ENCODE data around the gene SLC35B2.

Gene SLC35B2

GRCh38 chr6:44257025-44257752 is at the start of gene SLC35B2:
TSS of gene SLC35B2 (minus strand) at chr6:44257528. CDS start at chr6:44257410, 118 bp downstream.
- DNase-seq (ENCODE audit: low spot score), result peak; percentile 87
- in situ Hi-C loops (cut with MboI; ENCODE audit: low pct_unique_long_range_greater_than_20kb, low sequenced_read_pairs, unreplicated experiment), result no loop called here
- peak; percentile 84 for TF ChIP-seq CTCF (IDR thresholded peaks at IDR 0.05; ENCODE audit: extremely low read depth, insufficient read depth, missing control alignments)

- no peak for DNase-seq (ENCODE audit: low spot score)
- no peak for TF ChIP-seq CTCF (IDR thresholded peaks at IDR 0.05; ENCODE audit: extremely low read depth, insufficient read depth, missing control alignments)
- in situ Hi-C loops (cut with MboI; ENCODE audit: low pct_unique_long_range_greater_than_20kb, low sequenced_read_pairs, unreplicated experiment), result no loop called here
These were observed 49.4 kb upstream of the SLC35B2 start for GRCh38 chr6:44306710-44307109.

GRCh38 chr6:44305200-44305725 is 47.9 kb upstream of the SLC35B2 start:
- in situ Hi-C loops (cut with MboI; ENCODE audit: low pct_unique_long_range_greater_than_20kb, low sequenced_read_pairs, unreplicated experiment), result no loop called here
- TF ChIP-seq CTCF (IDR thresholded peaks at IDR 0.05; ENCODE audit: extremely low read depth, insufficient read depth, missing control alignments), result no peak
- DNase-seq (ENCODE audit: low spot score), result no peak

GRCh38 chr6:44304282-44305199 is 47.2 kb upstream of the SLC35B2 start:
- peak; percentile 75 for TF ChIP-seq CTCF (IDR thresholded peaks at IDR 0.05; ENCODE audit: extremely low read depth, insufficient read depth, missing control alignments)
- DNase-seq (ENCODE audit: low spot score), result peak; percentile 73
- in situ Hi-C loops (cut with MboI; ENCODE audit: low pct_unique_long_range_greater_than_20kb, low sequenced_read_pairs, unreplicated experiment), result no loop called here

GRCh38 chr6:44303842-44304241 is 46.5 kb upstream of the SLC35B2 start:
- no peak for DNase-seq (ENCODE audit: low spot score)
- in situ Hi-C loops (cut with MboI; ENCODE audit: low pct_unique_long_range_greater_than_20kb, low sequenced_read_pairs, unreplicated experiment), result no loop called here
- TF ChIP-seq CTCF (IDR thresholded peaks at IDR 0.05; ENCODE audit: extremely low read depth, insufficient read depth, missing control alignments), result no peak

- in situ Hi-C loops (cut with MboI; ENCODE audit: low pct_unique_long_range_greater_than_20kb, low sequenced_read_pairs, unreplicated experiment), result no loop called here
- TF ChIP-seq CTCF (IDR thresholded peaks at IDR 0.05; ENCODE audit: extremely low read depth, insufficient read depth, missing control alignments), result no peak
- no peak for DNase-seq (ENCODE audit: low spot score)
These were observed 45.5 kb upstream of the SLC35B2 start for GRCh38 chr6:44302856-44303255.
